HG03039 (cell line): ENCODE data around the gene MARK1.
A peak's percentile ranks its signal among the peaks of the same experiment; 100 is the strongest.

Source experiments
- ATAC-seq: cut with Tn5 transposase; IDR thresholded peaks from one replicate; pipeline ENCODE4 v1.9.1; 2021; ENCODE audit warnings: mild to moderate bottlenecking, moderate library complexity; ENCODE audit not compliant: unreplicated experiment

Gene MARK1

DNA sequence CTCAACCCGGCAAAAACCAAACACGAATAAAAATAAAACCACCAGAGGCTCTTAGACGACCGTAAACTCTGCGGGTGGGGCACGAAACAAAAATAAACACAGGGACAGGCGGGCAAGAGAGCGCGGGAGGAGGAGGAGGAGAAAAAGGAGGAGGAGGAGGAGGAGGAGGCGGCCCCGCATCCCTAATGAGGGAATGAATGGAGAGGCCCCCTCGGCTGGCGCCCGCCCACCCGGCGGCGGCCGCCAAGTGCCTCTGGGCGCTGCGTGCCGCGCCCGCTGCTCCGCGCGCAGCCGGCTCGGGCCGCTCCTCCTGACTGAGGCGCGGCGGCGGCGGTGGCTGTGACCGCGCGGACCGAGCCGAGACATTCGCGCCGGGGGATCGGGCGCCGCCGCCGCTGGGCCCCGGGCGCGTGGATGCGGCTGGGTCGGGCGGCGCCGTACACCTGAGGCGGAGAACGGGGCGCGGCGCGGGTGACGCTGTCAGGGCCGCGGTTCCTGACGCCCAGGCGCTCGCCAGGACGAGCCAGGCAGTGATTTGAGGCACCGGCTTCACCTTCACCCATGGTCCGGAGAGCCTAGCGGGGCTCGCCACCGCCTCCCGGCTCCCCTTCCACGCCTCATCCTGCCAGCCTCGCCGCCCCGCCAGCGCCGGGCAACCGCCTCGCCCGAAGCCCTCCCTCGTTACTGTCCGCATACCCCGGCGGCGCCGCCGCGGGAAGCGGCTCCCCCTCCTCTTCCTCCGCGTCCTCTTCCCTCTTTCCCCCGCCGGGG is at the start of gene MARK1:
MARK1 (plus strand) TSS at position 229 of the 771 bp plus-strand sequence. CDS start 687 bp downstream, outside the sequence.
- peak; percentile 51 for ATAC-seq

DNA sequence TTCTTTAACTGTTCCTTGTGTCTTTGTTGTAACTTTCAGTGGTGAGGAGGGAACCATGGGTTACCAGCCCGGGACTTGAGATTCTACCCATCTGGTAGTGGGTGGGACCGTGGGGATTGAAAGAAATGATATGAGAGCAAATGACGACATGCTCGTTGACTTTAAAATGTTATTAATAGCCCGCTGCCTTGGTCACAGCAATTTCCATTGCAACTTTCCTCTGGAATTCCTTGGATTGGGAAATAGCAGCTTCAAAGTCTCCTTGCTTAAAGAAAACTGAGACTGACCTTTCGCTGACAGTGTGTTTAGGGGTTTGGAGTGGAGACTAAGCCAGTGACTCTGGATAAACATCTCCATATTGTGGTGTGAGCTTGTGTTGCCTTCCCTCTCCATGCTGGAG is 44.2 kb upstream of the MARK1 start:
- ATAC-seq: no peak

DNA sequence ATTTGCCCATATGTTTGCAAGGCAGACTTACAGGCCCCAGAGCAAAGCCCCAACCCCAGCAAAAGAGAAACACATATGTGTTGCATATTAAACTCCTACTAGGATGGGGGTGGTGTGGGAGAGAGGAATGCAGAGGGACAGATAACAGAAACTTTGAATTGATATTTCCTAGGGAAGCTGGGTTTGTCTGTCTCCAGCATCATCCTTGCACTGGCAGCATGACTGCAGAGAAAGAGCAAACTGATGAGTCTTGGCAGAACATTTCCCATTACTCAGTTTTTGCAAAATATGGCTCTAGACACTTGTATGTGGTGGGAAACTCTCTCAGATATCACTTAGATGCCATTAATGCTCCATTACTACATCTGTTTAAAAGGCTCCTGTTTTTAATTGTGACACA is 43.8 kb upstream of the MARK1 start:
- no peak for ATAC-seq

GRCh38 chr1:220485131-220485530 is 42.8 kb upstream of the MARK1 start:
- no peak for ATAC-seq

GRCh38 chr1:220485791-220486190 is 42.1 kb upstream of the MARK1 start:
- ATAC-seq: no peak

GRCh38 chr1:220487297-220487820 is 40.6 kb upstream of the MARK1 start:
- ATAC-seq: no peak

DNA sequence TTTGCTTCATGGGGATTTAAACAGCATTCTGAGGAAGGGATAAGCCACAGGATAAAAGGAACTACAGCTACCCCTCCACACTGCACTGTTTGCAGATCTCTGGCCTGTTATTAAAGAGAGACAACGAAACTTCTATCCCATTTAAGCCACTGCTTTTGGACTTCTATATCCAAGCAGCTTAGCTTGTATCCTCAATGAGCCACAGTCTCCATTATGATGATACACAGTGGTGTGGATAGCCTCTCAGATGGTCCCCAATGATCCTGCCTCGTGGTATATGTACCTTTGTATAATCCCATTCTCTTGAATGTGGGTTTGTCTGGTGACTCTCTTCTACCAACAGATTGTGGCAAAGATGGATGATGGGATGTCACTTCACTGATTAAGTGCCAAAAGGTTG is 36.0 kb upstream of the MARK1 start:
- ATAC-seq: no peak

DNA sequence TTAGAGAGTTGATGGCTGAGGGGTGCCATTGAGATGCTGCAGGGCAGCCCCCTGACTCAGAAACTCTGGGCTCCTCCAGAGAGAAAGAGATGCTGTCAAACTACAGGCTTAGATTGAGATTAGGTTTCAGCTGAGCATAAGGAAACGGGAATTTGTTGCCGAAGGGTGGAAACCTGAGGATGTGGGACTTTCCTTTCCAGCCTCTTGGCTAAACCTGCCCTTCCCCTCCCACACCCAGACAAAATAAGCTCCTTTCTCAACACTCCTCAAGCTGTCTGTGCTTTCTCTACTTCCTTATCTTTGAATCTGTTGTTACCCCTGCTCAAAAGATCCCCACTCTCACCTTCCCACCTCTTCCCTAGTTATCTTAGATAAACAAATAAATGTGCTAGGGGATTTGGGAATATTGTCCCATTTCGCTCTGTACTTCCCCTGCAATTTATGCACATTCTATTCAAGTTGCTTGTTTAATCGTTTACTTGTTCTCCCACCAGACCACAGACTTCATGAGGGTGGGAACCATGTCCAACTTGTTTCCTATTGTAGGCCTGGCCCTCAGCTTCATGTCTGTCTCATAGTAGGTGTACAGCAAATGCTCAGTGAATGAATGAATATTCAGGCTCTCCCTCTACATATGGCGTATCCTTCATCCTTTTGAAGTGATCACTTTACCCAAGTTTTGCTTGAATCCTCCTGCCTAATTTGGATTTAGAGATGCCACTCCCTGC is 30.6 kb upstream of the MARK1 start:
- no peak for ATAC-seq

GRCh38 chr1:220498188-220498587 is 29.7 kb upstream of the MARK1 start:
- no peak for ATAC-seq

GRCh38 chr1:220500372-220500771 is 27.6 kb upstream of the MARK1 start:
- no peak for ATAC-seq

DNA sequence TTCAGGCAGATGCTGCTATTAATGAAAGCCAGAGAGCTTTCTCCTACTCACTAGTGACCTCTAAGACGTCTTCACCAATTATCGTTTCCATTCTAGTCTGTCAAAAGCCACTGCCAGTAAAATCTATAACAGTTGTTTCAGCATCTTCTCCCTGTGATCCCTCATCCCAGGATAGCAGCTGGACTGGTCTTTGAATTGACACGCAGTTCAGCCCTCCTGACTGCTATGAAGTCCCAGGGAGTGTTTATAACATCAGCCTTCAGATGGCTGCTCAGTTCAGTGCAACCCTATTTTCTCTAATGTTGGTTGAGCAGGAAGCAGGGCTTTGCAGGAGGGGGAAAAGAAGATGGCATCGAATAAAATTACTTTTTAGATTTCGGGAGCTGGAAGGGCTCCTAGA is 23.6 kb upstream of the MARK1 start:
- ATAC-seq: no peak

DNA sequence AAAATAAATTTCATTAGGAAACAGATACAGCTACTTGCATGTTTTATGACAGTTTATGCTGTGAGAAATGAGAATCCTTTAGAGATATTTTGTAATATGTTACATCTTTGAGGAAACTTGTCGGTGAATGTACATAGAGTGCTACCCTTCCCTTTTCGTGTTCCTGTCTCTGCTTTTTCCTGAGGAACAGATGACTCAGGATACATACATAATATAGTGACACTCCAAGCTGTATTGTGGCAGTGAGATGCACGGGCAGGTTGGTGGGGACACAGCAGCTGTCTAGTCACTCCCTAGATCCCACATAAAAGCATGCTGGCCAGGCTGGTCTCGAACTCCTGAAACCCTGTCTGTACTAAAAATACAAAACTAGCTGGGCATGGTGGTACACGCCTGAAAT is 20.9 kb upstream of the MARK1 start:
- no peak for ATAC-seq

GRCh38 chr1:220511179-220511578 is 16.8 kb upstream of the MARK1 start:
- ATAC-seq: no peak

DNA sequence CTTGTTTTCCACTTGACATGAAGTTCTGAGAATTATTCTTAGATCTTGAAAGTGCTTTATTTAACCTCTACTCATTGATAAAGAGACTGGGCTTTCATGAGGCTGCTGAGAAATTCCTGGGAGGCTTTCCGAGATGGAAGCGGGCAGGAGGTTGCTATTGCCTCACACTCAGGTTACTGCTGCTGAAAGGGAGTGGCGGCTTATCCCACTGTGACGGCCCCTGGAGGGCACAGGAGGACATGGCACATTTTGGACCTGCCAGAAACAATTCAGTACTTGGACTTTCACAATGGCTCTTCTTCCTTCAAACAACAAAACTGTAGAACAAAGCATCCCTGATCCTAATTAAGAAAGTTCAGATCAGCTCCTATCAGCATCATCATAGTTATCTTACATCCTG is 16.2 kb upstream of the MARK1 start:
- no peak for ATAC-seq

GRCh38 chr1:220513834-220514233 is 14.1 kb upstream of the MARK1 start:
- no peak for ATAC-seq

GRCh38 chr1:220514256-220514655 is 13.7 kb upstream of the MARK1 start:
- no peak for ATAC-seq

DNA sequence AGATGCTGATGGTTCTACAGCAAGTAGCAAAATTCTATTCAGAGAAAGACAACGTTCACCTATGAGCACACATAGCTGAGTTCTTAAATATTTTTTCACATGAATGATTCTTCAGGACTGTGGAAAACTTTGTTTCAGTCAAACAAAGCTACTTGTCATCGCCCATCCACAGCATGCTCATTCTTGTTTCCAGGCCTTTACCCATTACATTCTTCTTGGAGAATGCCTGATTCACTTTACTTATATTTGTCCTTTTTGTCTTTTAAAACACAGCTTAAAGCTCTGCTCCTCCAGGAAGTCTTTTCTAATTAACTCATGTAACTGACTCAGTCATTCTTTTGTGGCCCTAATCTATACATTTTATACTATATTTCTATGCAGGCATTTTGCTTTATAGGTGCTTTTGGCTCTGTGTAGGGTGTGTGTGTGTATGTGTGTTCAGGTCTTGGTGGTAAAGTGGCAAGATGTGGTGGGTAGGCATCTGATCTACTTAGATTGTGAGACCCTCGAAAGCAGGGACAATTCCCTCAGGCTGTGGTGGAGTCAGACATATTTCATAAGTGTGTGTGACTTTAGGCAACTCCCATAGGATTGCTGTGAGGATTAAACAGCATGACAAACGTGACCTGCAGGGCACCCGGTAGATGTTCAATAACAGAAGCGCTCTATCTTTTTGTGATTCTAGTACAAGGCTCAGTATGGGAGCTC is 11.8 kb upstream of the MARK1 start:
- ATAC-seq: no peak

DNA sequence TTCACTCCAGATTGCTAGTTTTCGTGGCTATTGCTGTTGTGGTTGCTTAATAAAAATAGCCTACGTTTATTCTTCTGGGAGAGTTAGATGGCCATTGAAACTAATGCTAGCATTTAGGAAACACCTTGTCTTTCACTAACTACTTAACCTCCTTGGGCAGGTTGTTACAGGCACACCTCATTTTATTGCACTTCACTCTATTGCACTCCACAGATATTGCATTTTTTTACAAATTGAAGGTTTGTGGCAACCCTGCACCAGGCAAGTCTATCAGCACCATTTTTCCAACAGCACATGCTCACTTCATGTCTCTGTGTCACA is 11.3 kb upstream of the MARK1 start:
- no peak for ATAC-seq

GRCh38 chr1:220521778-220522177 is 6.2 kb upstream of the MARK1 start:
- no peak for ATAC-seq

- no peak for ATAC-seq
These were observed 1.6 kb upstream of the MARK1 start for GRCh38 chr1:220526294-220526693.

DNA sequence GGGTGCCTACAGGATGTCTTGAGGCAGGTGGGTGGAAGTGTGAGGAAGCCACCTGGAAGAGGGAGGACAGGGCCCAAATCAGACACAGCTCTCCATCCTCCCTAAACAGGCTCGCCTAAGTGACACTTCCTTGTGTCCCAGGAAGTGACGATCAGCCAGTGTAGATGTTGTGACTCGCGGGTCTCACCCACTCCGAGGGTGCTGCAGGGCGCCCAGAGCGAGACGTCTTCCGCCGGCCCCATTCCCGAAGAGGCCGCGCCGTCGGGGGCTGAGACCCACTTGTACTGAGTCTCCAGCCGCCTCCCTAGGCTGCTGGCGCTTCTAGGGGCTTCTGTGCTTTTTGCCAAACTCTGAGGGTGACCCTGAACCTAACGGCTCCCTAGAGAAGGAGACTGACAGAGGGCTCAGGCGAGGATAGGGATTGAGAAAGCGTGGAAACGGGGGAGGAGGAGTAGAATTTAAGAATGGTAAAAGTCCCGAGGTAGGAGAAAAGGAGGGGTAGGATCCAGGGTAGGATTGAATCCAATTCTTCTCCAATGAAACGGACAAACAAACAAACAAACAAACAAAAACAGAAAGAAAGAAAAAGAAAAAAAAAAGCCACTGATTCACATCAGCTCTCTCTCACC is 543 bp upstream of the MARK1 start:
- no peak for ATAC-seq
